Measurements from ENCODE around the gene NRF1.
"Not testable (repeated sequence)": the region's sequence is repeated elsewhere in the genome, so short reads cannot be mapped to it uniquely, and the experiment has no call there.

Gene NRF1

DNA sequence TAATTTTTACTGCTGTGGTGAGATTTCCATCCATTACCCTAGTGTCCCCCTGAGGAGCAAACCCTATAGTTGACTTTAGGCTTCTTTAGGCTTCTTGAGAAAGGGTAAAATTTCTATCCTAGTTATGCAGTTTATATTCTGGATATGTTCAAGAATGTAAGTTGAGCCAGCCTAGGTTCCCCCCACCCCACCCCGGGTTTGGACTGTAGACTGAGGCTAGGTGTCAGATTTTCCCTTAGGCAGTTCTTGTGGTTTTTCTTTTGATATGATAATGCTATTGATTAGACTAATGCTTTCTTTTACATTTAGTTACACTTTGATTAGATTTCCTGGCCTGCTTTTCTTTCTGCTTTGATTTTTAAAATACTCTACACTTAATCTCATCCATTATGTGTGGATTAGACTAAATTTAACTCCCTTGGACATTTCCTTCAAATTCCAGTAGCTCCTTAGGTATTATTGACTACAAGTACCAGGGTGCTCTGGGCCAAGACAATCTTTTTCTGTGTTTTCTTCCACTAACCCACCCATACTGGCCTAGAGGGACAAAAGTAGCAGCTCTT lies 37.7 kb downstream of the NRF1 start:
- DNase-seq (ENCODE audit: low spot score), result no peak

DNA sequence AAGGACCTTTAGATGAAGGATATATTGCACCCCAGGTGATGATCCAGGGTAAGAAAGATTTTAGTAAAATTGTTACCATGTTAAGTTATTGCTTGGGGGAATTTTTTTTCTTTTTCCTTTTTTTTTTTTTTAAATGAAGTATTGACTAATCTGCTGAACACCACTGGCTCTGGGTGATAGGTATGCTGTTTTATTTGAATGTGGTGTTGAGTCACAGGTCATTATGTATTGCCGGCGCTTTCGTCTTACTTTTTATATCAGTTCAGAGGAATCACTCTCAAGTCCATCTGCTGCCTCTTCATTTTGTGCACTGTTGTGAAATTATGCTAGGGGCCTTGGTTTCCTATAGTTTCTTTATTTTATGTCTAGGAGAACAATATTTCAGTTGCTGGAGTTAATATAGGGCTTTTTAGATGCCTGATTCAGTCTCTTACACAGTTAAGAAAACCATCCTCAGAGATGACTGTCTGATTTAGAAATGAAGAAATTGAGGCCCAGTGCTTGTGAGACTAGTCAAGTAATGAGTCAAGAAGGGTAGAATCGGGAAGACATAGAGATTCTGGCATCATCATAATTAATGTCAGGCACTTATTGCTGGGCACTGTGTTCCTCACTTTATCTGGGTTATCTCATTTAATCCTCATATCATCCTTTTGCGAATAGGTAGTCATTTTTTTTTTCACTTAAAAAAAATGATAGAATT lies 38.7 kb downstream of the NRF1 start:
- no peak for DNase-seq (ENCODE audit: low spot score)

DNA sequence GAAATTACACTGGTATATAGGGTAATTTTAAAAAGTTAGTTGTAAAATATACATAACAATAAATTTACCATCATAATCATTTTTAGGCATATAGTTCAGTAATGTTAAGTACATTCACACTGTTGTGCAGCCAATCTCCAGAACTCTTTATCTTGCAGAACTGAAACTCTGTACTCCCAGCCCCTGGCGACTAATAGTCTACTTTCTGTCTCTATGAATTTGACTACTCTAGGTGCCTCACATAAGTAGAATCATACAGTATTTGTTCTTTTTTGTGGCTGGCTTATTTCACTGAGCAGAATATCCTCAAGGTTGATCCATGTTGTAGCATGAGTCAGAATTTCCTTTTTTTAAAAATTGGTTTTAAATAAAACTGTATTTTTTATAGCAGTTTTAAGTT lies 41.4 kb downstream of the NRF1 start:
- DNase-seq (ENCODE audit: low spot score), result no peak

DNA sequence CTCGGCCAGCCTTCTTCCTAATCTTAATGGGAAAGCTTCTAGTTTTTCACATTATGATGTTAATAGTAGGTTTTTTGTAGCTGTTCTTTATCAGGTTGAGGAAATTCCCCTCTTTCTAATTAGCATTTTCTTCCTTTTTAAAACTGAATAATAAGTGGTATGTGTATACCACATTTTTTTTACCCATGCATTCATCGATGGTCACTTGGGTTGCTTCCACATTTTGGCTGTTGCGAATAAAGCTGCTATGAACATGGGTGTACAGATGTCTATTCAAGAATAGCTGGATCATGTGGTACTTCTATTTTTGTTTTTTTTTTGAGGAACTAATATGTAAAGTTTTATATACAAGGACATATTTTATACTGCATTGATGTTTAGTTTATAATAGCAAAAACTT lies 44.3 kb downstream of the NRF1 start:
- no peak for DNase-seq (ENCODE audit: low spot score)

DNA sequence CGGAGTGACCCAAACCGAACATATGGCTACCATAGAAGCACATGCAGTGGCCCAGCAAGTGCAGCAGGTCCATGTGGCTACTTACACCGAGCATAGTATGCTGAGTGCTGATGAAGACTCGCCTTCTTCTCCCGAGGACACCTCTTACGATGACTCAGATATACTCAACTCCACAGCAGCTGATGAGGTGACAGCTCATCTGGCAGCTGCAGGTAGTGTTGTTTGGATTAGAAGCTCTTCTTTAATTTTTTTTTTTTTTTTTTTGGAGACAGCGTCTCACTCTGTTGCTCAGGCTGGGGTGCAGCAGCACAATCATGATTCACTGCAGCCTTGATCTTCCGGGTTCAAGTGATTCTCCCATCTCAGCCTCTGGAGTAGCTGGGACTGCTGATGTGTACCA lies 45.8 kb downstream of the NRF1 start:
- DNase-seq (ENCODE audit: low spot score), result no peak

DNA sequence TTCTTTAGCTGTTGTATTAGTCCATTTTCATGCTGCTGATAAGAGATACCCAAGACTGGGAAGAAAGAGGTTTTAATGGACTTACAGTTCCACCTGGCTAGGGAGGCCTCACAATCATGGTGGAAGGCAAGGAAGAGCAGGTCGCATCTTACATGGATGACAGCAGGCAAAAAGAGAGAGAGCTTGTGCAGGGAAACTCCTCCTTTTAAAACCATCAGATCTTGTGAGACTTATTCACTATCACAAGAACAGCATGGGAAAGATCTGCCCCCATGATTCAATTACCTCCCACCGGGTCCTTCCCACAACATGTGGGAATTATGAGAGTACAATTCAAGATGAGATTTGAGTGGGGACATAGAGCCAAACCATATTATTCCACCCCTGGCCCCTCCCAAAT lies 48.4 kb downstream of the NRF1 start:
- DNase-seq (ENCODE audit: low spot score), result not testable (repeated sequence)

DNA sequence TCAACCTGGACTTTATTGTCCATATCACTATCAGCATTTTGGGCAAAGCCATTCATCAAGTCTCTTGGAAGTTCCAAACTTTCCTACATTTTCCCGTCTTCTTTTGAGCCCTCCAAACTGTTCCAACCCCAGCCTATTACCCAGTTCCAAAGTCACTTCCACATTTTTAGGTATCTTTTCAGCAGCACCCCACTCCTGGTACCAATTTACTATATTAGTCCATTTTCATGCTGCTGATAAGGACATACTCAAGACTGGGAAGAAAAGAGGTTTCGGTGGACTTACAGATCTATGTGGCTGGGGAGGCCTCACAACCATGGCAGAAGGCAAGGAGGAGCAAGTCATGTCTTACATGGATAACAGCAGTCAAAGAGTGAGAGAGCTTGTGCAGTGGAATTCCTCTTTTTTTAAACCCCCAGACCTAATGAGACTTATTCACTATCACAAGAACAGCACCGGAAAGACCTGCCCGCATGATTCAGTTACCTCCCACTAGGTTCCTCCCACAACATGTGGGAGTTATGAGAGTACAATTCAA lies 50.2 kb downstream of the NRF1 start:
- no peak for DNase-seq (ENCODE audit: low spot score)

DNA sequence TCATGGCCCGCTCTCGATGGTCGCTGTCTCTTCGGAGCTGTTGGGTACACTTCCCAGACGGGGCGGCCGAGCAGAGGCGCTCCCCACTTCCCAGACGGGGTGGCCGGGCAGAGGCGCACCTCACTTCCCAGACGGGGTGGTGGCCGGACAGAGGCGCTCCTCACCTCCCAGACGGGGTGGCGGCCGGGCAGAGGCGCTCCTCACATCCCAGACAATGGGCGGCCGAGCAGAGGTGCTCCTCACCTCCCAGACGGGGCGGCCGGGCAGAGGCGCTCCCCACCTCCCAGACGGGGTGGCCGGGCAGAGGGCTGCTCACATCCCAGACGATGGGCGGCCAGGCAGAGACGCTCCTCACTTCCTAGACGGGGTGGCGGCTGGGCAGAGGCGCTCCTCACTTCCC lies 51.7 kb downstream of the NRF1 start:
- DNase-seq (ENCODE audit: low spot score), result not testable (repeated sequence)

DNA sequence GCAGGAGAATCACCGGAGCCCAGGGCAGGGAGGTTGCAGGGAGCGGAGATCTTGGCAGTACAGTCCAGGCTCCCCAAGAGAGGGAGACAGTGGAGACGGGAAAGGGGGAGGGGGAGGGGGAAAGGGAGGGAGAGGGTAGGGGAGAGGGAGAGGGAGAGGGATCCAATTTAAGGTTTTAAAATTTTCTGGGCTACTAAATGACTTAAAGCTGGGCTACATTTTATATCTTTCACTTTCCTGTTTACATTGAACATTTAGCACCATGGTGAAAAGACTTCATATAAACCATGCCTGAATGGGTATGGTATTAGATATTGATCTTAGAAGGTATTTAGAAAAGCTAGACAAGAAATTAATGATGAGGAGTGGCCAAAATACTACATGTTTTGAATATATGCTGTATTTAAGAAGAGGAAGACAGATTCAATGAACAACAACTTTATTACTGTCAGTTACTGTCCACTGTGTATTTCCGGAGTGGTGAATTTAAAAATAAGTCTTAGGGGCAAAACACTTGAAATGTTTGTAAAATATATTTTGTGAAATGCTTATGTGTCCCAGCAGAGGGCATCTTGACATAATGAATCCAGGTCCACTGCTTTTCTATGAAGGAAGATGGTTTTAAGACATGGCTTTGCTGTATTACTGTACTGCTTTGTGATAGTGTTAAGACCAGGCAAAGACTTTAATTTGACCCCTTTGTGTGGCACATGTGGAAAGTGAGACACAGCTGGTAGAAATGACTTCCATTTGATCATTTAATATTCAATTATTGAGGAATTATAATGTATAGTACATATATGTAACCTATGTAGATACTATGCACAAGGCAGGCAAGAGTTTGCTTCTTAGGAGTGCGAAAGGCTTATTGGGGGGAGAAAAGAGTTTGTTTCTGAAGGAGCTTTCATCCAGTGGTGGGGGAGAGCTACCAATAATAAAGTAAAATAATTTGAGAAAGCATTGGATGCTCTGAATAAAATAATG lies 52.8 kb downstream of the NRF1 start:
- no peak for DNase-seq (ENCODE audit: low spot score)

DNA sequence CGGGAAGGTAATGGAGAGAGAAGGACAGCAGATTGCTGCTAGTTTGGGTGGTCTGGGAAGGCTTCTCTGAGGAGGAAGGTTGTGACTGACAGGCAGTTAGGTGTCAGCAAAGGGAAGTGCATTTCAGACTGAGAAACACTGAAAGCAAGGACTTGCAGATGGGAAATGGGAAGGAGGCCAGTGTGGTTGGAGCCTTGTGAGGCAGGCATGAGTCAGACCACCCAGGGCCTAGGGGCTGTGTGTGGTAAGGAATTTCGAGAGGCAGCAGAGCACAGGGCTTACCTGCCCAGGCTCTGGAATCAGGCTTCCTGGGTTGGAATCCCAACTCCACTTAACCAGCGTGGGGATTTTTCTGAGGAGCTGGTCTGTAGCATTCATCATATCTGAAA lies 53.5 kb downstream of the NRF1 start:
- DNase-seq (ENCODE audit: low spot score), result no peak

DNA sequence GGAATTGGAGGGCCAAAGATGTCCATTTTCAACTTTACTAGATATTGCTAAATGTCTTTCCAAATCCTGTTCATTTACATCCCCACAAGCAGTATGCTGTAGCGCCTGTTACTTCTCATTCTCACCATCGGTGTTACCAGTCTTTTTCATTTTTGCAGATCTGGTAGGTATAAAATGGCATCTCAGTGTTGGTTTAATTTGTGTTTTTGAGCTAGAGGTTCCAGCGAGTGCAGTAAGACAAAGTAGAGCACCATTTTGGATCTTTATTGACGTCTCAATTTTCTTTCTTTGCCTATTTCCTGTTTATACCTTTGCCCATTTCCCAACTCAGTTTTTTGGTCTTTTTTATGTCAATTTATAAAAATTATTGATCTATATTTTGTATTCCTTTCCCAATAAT lies 55.6 kb downstream of the NRF1 start:
- no peak for DNase-seq (ENCODE audit: low spot score)

DNA sequence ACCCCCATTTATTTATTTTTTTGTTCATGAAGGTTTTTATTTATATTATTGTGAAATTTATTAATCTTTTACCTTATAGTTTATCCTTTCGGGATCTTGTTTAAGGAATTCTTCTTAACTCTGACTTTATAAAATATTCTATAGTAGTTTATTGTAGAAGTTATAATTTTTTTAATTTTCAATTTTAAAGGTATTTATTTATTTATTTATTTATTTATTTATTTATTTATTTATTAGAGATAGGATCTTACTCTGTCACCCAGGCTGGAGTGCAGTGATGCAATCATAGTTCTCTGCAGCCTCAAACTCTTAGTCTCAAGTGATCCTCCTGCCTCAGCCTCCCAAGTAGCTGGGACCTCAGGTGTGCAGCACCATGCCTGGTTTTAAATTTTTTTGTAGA lies 56.0 kb downstream of the NRF1 start:
- no peak for DNase-seq (ENCODE audit: low spot score)

DNA sequence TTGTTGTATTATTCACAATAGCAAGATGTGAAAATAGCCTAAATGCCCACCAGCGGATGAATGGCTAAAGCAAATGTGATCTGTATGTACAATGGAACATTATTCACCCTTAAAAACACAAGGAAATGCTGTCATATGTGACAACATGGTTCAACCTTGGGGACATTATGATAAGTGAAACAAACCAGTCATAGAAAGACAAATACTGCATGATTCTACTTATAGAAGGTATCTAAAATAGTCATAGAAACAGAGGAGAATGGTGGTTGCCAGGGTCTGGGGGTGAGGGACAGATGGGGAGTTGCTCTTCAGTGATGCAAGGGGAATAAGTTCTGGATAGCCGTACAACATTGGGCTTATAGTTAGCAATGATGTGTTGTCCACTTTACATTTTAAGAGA lies 58.4 kb downstream of the NRF1 start:
- DNase-seq (ENCODE audit: low spot score), result no peak

DNA sequence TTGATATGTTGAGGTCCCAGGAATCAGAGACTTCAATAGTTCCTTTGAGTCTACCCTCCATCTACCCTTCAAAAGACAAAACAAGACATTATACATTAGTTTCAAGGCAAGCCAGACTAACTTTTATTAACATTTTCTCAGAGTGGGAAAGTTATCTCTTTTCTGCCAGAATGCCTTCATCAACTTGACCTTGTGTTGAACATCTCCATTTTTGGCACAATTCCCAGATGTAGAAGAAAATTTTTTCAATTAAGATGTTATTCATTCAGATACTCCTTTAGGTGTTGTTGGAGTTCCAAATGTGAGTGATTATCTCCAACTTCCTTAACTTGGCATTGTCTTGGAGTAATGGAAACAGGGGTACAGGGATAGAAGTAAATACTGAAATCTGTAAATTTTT lies 59.1 kb downstream of the NRF1 start:
- no peak for DNase-seq (ENCODE audit: low spot score)

DNA sequence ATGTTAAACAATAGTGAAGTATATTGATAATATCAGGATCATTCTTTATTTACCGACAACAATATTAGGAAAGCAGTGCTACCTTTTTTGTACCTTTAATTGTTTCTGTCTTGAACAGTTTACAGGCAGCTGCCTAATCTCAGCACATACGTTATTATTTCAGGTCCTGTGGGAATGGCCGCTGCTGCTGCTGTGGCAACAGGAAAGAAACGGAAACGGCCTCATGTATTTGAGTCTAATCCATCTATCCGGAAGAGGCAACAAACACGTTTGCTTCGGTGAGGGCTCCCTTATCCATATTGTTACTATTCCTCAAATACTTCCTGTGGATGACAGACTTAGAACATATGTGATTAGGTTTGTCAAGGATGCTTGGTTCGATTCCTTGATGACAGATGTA lies 59.7 kb downstream of the NRF1 start:
- no peak for DNase-seq (ENCODE audit: low spot score)

DNA sequence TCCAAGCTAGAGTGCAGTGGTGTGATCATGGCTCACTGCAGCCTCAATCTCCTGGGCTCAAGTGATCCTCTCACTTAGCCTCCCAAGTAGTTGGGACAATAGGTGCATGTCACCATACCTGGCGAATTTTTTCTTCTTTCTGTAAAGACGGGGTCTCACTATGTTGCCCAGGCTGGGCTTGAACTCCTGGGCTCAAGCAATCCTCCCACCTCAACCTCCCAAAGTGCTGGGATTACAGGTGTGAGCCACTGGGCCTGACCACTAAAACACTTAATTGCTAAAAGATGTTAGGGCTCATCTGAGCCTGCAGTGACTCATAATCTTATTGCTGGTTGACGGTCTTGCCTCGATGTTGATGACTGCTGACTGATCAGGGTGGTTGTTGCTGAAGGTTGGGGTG lies 63.0 kb downstream of the NRF1 start:
- not testable (repeated sequence) for DNase-seq (ENCODE audit: low spot score)

DNA sequence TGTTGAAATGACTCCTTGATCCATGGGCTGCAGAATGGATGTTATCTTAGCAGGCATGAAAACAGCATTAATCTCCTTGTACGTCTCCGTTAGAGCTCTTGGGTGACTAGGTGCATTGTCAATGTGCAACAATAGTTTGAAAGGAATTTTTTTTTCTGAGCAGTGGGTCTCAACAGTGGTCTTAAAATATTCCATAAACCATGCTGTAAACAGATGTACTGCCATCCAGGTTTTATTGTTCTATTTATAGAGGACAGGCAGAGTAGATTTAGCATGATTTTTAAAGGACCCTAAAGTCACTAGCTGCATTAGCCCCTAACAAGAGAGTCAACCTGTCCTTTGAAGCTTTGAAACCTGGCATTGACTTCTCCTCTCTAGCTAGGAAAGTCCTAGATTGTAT lies 64.0 kb downstream of the NRF1 start:
- DNase-seq (ENCODE audit: low spot score), result no peak

DNA sequence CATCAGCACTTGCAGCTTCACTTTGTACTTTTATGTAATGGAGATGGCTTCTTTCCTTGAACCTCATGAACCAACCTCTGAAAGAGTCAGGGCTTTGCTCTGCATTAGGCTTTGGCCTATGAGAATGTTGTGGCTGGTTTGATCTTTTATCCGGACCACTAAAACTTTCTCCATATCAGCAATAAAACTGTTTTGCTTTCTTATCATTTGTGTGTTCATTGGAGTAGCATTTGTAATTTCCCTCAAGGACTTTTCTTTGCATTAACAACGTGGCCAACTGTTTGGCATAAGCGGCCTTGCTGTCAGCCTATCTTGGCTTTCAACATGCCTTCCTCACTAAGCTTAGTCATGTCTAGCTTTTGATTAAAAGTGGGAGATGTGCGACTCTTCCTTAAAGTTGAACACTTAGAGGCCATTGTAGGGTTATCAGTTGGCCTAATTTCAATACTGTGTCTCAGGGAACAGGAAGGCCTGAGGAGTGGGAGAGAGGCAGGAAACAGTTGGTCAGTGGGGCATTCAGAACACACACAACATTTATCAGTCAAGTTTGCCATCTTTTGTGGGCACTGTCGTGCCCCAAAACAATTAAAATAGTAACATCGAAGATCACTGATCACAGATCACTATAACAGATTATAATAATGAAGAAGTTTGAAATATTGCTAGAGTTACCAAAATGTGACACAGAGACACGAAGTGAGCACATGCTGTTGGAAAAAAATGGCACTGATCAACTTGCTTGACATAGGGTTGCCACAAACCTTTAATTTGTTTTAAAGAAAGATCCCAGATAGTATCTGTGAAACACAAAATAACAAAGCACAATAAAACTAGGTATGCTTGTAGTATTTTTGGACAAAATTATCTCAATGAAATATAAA lies 64.7 kb downstream of the NRF1 start:
- no peak for DNase-seq (ENCODE audit: low spot score)

DNA sequence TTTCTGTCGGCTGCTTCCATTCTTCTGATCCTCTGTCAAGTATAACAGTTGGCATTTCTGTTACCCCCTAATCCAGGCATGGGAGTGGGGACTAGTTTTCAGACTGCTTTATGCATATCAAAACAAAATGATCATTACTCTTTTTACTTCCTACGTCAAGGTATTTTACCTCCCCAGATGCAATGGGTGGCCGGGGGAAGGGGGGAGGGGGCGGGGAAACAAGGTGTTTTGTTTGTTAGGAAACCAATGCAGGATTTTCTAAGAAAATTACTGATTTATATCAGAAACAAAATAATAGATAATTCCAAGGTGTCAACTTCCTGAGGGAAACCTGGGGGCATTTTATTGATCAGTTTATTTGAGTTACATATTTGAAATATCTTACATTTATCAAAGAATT lies 66.3 kb downstream of the NRF1 start:
- DNase-seq (ENCODE audit: low spot score), result no peak

DNA sequence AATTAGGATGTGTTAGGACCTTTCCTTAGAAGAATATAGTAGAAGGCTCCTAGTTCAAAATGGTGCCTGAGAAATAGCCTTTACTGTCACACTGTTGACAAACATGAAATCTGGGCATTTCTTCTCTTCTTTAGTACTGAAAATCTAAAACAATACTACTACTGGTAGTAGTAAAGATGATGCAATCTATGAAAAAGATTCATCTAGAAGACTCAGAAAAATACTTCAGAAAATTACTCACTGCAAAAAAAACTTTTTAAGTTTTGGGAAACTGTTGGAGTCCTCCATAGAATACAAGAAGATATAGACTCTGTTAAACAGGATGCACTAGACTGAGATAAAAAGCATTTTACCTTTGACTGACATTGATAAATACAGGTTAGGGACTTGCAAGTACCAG lies 67.1 kb downstream of the NRF1 start:
- no peak for DNase-seq (ENCODE audit: low spot score)

DNA sequence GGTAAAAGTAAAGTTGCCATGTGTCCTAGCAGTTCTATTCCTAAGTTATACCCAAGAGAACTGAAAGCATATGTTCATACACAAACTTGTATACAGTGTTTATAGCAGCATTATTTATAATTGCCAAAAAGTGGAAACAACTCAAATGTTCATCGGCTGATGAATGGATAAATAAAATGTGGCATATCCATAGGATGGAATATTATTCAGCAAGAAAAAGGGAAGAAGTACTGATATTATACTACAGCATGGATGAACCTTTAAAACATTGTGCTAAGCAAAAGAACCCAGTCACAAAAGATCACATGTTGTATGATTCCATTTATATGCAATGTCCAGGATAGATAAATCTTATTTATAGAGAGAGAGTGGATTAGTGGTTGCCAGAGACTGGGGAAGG lies 68.9 kb downstream of the NRF1 start:
- no peak for DNase-seq (ENCODE audit: low spot score)

DNA sequence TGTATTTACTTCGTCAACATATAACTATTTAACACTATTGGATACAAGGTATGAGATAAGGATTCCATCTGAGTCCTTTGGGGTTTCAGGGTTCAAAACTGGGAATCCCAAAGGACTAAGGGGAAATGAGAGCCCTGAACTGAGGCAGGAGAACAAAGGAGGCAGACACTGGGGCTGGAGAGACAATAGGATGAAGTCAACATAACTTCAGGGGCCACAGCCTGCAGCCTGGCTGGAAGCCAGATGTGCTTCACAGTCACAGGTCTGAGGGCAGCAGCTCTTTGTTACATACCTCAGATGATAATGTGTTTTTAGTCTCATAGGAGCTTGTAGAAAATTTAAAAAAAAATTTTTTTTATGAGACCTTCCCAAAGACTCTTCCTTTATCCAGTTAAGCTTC lies 73.3 kb downstream of the NRF1 start:
- DNase-seq (ENCODE audit: low spot score), result no peak

All from ecto neural progenitor cell (in vitro differentiated cells).